ENCODE results near the gene MAP3K7CL. TPM values are rescaled to one million over a fixed set of nuclear protein-coding genes. Genes with fewer than 3 reads are reported as not detected.

MAP3K7CL gene
- total and polyA plus RNA-seq, 2 of the 8 experiments (the other 6 are each of a cell fraction or from before 2014, with no cell fraction given), result not detected

DNA sequence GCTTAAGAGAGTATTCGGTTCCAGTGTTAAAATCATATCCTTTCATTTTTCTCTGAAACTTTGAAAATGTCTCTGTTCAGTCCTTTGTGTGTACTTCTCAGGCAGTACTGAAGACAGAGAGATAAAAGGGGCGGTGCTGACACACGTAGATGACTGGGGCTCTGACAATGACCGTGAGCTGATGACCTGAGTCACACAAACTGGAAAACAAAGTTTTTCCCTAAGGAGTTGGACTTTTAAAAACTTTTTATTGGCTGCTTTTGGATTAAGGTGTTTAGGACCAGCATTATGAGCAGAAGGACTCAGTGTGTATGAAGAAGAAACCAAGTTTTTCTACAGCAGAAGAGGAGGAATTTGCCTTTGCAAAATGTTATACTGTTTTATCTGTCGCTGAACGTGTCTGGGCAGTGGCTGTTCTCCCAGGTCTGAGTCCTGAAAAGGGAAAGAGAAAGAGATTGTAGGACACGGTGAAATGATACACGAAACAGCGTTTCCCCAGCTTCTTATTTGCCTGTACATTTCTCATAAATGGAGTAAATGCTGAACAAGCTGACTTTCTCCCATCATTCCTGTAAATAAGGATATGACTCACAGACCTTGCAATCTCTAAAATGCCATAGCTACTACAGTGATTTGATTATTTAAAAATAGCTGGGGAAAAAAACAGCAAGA lies 51.5 kb downstream of the MAP3K7CL start (continued):
- no peak for TF ChIP-seq TAF1 (IDR thresholded peaks at IDR 0.05; ENCODE audit: low read depth, low read length)
- TF ChIP-seq CBX5 (IDR thresholded peaks at IDR 0.05; ENCODE audit: low read depth, low read length), result no peak
- no peak for TF ChIP-seq CEBPB (IDR thresholded peaks at IDR 0.05; ENCODE audit: low read depth, low read length)
- TF ChIP-seq BACH1 (IDR thresholded peaks at IDR 0.05; ENCODE audit: low read length), result no peak
- no peak for TF ChIP-seq JUN (IDR thresholded peaks at IDR 0.05; ENCODE audit: low read depth, low read length)
- no peak for TF ChIP-seq SP4 (IDR thresholded peaks at IDR 0.05; ENCODE audit: low read length)
- TF ChIP-seq SIRT6 (IDR thresholded peaks at IDR 0.05; ENCODE audit: low read length), result no peak
- no peak for TF ChIP-seq BRCA1 (IDR thresholded peaks at IDR 0.05; ENCODE audit: low read depth, low read length)
- TF ChIP-seq HDAC6 (IDR thresholded peaks at IDR 0.05; ENCODE audit: low read depth, low read length), result no peak
